ENCODE measurements around the gene DUSP15.

- TF ChIP-seq CTCF (IDR thresholded peaks at IDR 0.05; ENCODE audit: insufficient read depth, low read length, poor library complexity, severe bottlenecking): no peak
- no peak for TF ChIP-seq EZH2phosphoT487 (conservative IDR thresholded peaks at IDR 0.05; ENCODE audit: low read length)
These were observed 4.1 kb downstream of the DUSP15 start for GRCh38 chr20:31866221-31866620.

All from SU-DHL-6 (cell line).